Frontal cortex (tissue), 4 donors: ENCODE measurements around the gene IL17RD. TPM values are rescaled to one million over a fixed set of nuclear protein-coding genes. Genes with fewer than 3 reads are reported as not detected.

Experiments used
- DNase-seq, 2 donors: peaks; one replicate each; pipeline ENCODE4 v3.0.0; 2012; ENCODE audit warnings: low spot score in 2 of 2
- FAIRE-seq: peaks from 2 replicates; lab custom pipeline; 2012; peaks lifted over from hg19 to GRCh38; lab: Jason Lieb, UNC
- total RNA-seq: library from RNA; depleted of rRNA; stranded (reverse); fragments of >200 nt; gene quantifications from one replicate; pipeline ENCODE4 v1.2.3, GENCODE V29; 2014
- donor health status: control.
- donor health status: control.
- donor health status: control.

The IL17RD gene
- total RNA-seq, 1 donor from 2014 or later: 31.0 TPM

- DNase-seq (no peak), FAIRE-seq (no peak)
These were observed 4.9 kb downstream of the IL17RD start for GRCh38 chr3:57160076-57160764.

- DNase-seq (no peak), FAIRE-seq (no peak)
These were observed 6.1 kb downstream of the IL17RD start for GRCh38 chr3:57158813-57159738.

- FAIRE-seq: no peak
- no peak for DNase-seq
These were observed 6.8 kb downstream of the IL17RD start for GRCh38 chr3:57158325-57158724.

GRCh38 chr3:57157545-57157944, 7.6 kb downstream of the IL17RD start:
- no peak for FAIRE-seq

GRCh38 chr3:57155310-57155643, 9.9 kb downstream of the IL17RD start:
- FAIRE-seq: no peak
- DNase-seq: no peak

More at GRCh38 chr3:57157545-57157944, 7.6 kb downstream of the IL17RD start:
- no peak for DNase-seq

GRCh38 chr3:57154470-57155309, 10.5 kb downstream of the IL17RD start:
- no peak for FAIRE-seq

GRCh38 chr3:57152151-57153143, 12.7 kb downstream of the IL17RD start:
- DNase-seq (no peak), FAIRE-seq (no peak)

More at GRCh38 chr3:57154470-57155309, 10.5 kb downstream of the IL17RD start:
- no peak for DNase-seq

GRCh38 chr3:57151749-57152148, 13.4 kb downstream of the IL17RD start:
- no peak for FAIRE-seq

GRCh38 chr3:57151021-57151449, 14.1 kb downstream of the IL17RD start:
- DNase-seq (no peak), FAIRE-seq (no peak)

More at GRCh38 chr3:57151749-57152148, 13.4 kb downstream of the IL17RD start:
- no peak for DNase-seq

GRCh38 chr3:57150113-57150581, 15.0 kb downstream of the IL17RD start:
- DNase-seq (no peak), FAIRE-seq (no peak)

GRCh38 chr3:57147071-57147470, 18.1 kb downstream of the IL17RD start:
- no peak for FAIRE-seq
- DNase-seq: no peak

GRCh38 chr3:57145852-57146251, 19.3 kb downstream of the IL17RD start:
- DNase-seq (no peak), FAIRE-seq (no peak)

GRCh38 chr3:57144952-57145351, 20.2 kb downstream of the IL17RD start:
- FAIRE-seq (no peak), DNase-seq (no peak)

- no peak for DNase-seq
- no peak for FAIRE-seq
These were observed 21.2 kb downstream of the IL17RD start for GRCh38 chr3:57143886-57144459.

- FAIRE-seq: no peak
- no peak for DNase-seq
These were observed 22.8 kb downstream of the IL17RD start for GRCh38 chr3:57142411-57142723.

GRCh38 chr3:57141719-57142410, 23.3 kb downstream of the IL17RD start:
- DNase-seq: no peak
- no peak for FAIRE-seq

- no peak for FAIRE-seq
- DNase-seq: no peak
These were observed 24.3 kb downstream of the IL17RD start for GRCh38 chr3:57140894-57141293.
